GM12878 (cell line): ENCODE results near the gene CDCA5.

Source experiments
- CEBPB ChIP-seq, 2 experiments: fragments of 150-350 bp in 1 of 2; IDR thresholded peaks; 2 replicates each; pipeline ENCODE4 v1.6.1; 2012 to 2014; ENCODE audit warnings: low read depth in 2 of 2, low read length in 2 of 2, borderline replicate concordance in 1 of 2, inconsistent platforms in 1 of 2
- CTCF ChIP-seq, 3 experiments: IDR thresholded peaks in 2 of 3; conservative IDR thresholded peaks in 1 of 3; 2 replicates each; pipeline ENCODE4 v1.5.1; 2011; ENCODE audit warnings: low read depth in 3 of 3, low read length in 3 of 3, mild to moderate bottlenecking in 3 of 3, control low read depth in 2 of 3, moderate library complexity in 2 of 3, inconsistent platforms in 1 of 3, mixed read lengths in 1 of 3; ENCODE audit not compliant: control insufficient read depth in 2 of 3, insufficient read depth in 1 of 3; ENCODE audit errors: extremely low read depth in 1 of 3
- MXI1 ChIP-seq: fragments of 150-350 bp; IDR thresholded peaks from 2 replicates; pipeline ENCODE4 v1.6.1; 2011; ENCODE audit warnings: low read depth, mild to moderate bottlenecking, inconsistent platforms, low read length, improper control_type of control experiment
- POLR2A ChIP-seq: IDR thresholded peaks from 2 replicates; pipeline ENCODE4 v1.6.1; 2011; ENCODE audit warnings: low read depth, mild to moderate bottlenecking, low read length
- TAF1 ChIP-seq: IDR thresholded peaks from 2 replicates; pipeline ENCODE4 v1.6.1; 2011; ENCODE audit warnings: mild to moderate bottlenecking, low read depth, low read length, borderline replicate concordance
- ZNF687 ChIP-seq: fragments of 450-650 bp; IDR thresholded peaks from 2 replicates; pipeline ENCODE4 v1.6.1; 2017; ENCODE audit warnings: mild to moderate bottlenecking, moderate library complexity

- TF ChIP-seq TAF1 (no peak), MXI1 (no peak), ZNF687 (no peak), CTCF (IDR thresholded peaks at IDR 0.05 in 2 of 3, conservative IDR thresholded peaks at IDR 0.05 in 1 of 3; ENCODE audit: control insufficient read depth in 2 of 3, extremely low read depth in 1 of 3, insufficient read depth in 1 of 3, low read depth in 3 of 3, low read length in 3 of 3) (no peak), POLR2A (no peak), CEBPB (IDR thresholded peaks at IDR 0.05; ENCODE audit: borderline replicate concordance in 1 of 2, low read depth in 2 of 2, low read length in 2 of 2) (no peak)
These were observed 11.2 kb downstream of the CDCA5 start for GRCh38 chr11:65072631-65072966.
